GM21619 (cell line): ENCODE results near the gene COMMD10.
A peak's percentile ranks its signal among the peaks of the same experiment; 100 is the strongest.
"Not testable (repeated sequence)": the region's sequence is repeated elsewhere in the genome, so short reads cannot be mapped to it uniquely, and the experiment has no call there.

ENCODE experiments used
- ATAC-seq: cut with Tn5 transposase; IDR thresholded peaks from one replicate; pipeline ENCODE4 v1.9.1; 2021; ENCODE audit not compliant: unreplicated experiment

The COMMD10 gene

GRCh38 chr5:116091416-116091815 lies 6.6 kb downstream of the COMMD10 start:
- ATAC-seq: no peak

- ATAC-seq: no peak
Measured at GRCh38 chr5:116097301-116097700, 12.5 kb downstream of the COMMD10 start.

- no peak for ATAC-seq
Measured at GRCh38 chr5:116098998-116099397, 14.2 kb downstream of the COMMD10 start.

- not testable (repeated sequence) for ATAC-seq
Measured at GRCh38 chr5:116104941-116105340, 20.1 kb downstream of the COMMD10 start.

- ATAC-seq: no peak
Measured at GRCh38 chr5:116115163-116115562, 30.3 kb downstream of the COMMD10 start.

GRCh38 chr5:116130471-116130870 lies 45.6 kb downstream of the COMMD10 start:
- ATAC-seq: no peak

GRCh38 chr5:116130976-116131375 lies 46.2 kb downstream of the COMMD10 start:
- ATAC-seq: no peak

- ATAC-seq: no peak
Measured at GRCh38 chr5:116133281-116133680, 48.5 kb downstream of the COMMD10 start.

GRCh38 chr5:116135344-116135743 lies 50.5 kb downstream of the COMMD10 start:
- peak; percentile 99 for ATAC-seq

- ATAC-seq: peak; percentile 50
Measured at GRCh38 chr5:116137544-116138378, 52.9 kb downstream of the COMMD10 start.

- no peak for ATAC-seq
Measured at GRCh38 chr5:116142495-116142894, 57.7 kb downstream of the COMMD10 start.

- ATAC-seq: no peak
Measured at GRCh38 chr5:116144103-116144502, 59.3 kb downstream of the COMMD10 start.

GRCh38 chr5:116144991-116145390 lies 60.2 kb downstream of the COMMD10 start:
- ATAC-seq: no peak

GRCh38 chr5:116145416-116145815 lies 60.6 kb downstream of the COMMD10 start:
- ATAC-seq: no peak

- no peak for ATAC-seq
Measured at GRCh38 chr5:116152169-116152568, 67.3 kb downstream of the COMMD10 start.

GRCh38 chr5:116153687-116154174 lies 68.9 kb downstream of the COMMD10 start:
- no peak for ATAC-seq

- no peak for ATAC-seq
Measured at GRCh38 chr5:116154252-116154651, 69.4 kb downstream of the COMMD10 start.

- ATAC-seq: no peak
Measured at GRCh38 chr5:116154931-116155330, 70.1 kb downstream of the COMMD10 start.

GRCh38 chr5:116157902-116158301 lies 73.1 kb downstream of the COMMD10 start:
- no peak for ATAC-seq

- no peak for ATAC-seq
Measured at GRCh38 chr5:116159006-116159405, 74.2 kb downstream of the COMMD10 start.

GRCh38 chr5:116174111-116174510 lies 89.3 kb downstream of the COMMD10 start:
- ATAC-seq: no peak

GRCh38 chr5:116176121-116176520 lies 91.3 kb downstream of the COMMD10 start:
- ATAC-seq: no peak

GRCh38 chr5:116178925-116179324 lies 94.1 kb downstream of the COMMD10 start:
- no peak for ATAC-seq
